Thoracic aorta (tissue), 2 donors: ENCODE data around the gene GALR1. TPM values are rescaled to one million over a fixed set of nuclear protein-coding genes. Genes with fewer than 3 reads are reported as not detected.

Experiments
- ATAC-seq: fragments of 150-250 bp; one replicate; pipeline ENCODE4 v1.8.0; 2017; ENCODE audit warnings: low read depth; ENCODE audit not compliant: insufficient number of reproducible peaks, low FRiP score
- DNase-seq: peaks from one replicate; pipeline ENCODE4 v3.0.0-alpha.2; 2020; ENCODE audit warnings: low spot score
- H3K27ac ChIP-seq, 2 donors: fragments of 200-600 bp; sonication (generic); 1 replicate in 1 of 2; 2 replicates in 1 of 2; pipeline ENCODE4 v1.5.1; 2016; ENCODE audit warnings: mild to moderate bottlenecking in 2 of 2, moderate library complexity in 2 of 2
- H3K27me3 ChIP-seq: fragments of 200-600 bp; sonication (generic); replicated peaks from 2 replicates; pipeline ENCODE4 v1.6.0; 2016; ENCODE audit warnings: mild to moderate bottlenecking; ENCODE audit not compliant: insufficient read depth
- H3K36me3 ChIP-seq: fragments of 200-600 bp; sonication (generic); one replicate; pipeline ENCODE4 v1.5.1; 2016
- H3K4me1 ChIP-seq, 2 donors: fragments of 200-600 bp; sonication (generic); 1 replicate in 1 of 2; 2 replicates in 1 of 2; pipeline versions ENCODE4 v1.5.1 to v1.6.0; 2016; ENCODE audit warnings: low read depth in 2 of 2, mild to moderate bottlenecking in 1 of 2; ENCODE audit not compliant: control insufficient read depth in 1 of 2
- H3K4me3 ChIP-seq: fragments of 200-600 bp; sonication (generic); 2 replicates; pipeline ENCODE4 v1.5.1; 2016; ENCODE audit warnings: mild to moderate bottlenecking
- H3K9me3 ChIP-seq: fragments of 200-600 bp; sonication (generic); 2 replicates; pipeline ENCODE4 v1.5.1; 2016
- CTCF ChIP-seq: fragments of 200-600 bp; sonication (generic); IDR thresholded peaks from one replicate; pipeline ENCODE4 v1.5.1; 2019; ENCODE audit warnings: antibody characterized with exemption
- total RNA-seq, 2 donors: library from RNA; depleted of rRNA; stranded (reverse); fragments of >200 nt; gene quantifications; one replicate each; pipeline versions ENCODE4 v1.1.0 to v1.2.3, GENCODE V29; 2016

The GALR1 gene
- total RNA-seq, 2 donors from 2014 or later, result under 0.01 to 0.28 TPM

- Histone ChIP-seq H3K27me3 (no peaks in the 10 kb centered on the region), H3K4me3 (peak overlapping the region; percentile 71), H3K36me3 (no peaks in the 10 kb centered on the region), H3K4me1 (peaks cover 4 to 14% of the 10 kb centered on the region in 2 donors), H3K27ac (no peak overlapping the region), H3K9me3 (no peaks in the 10 kb centered on the region)
- DNase-seq (no peak), ATAC-seq (no peak)
- TF ChIP-seq CTCF, result no peak
These were observed 627 bp upstream of the GALR1 start for GRCh38 chr18:77248873-77249568.

GRCh38 chr18:77250501-77250925 is 865 bp downstream of the GALR1 start:
- Histone ChIP-seq H3K9me3 (no peaks in the 10 kb centered on the region), H3K27ac (no peak overlapping the region), H3K27me3 (no peaks in the 10 kb centered on the region), H3K36me3 (no peaks in the 10 kb centered on the region), H3K4me1 (peaks cover 4 to 14% of the 10 kb centered on the region in 2 donors), H3K4me3 (peak overlapping the region; percentile 71)
- DNase-seq, result no peak
- no peak for ATAC-seq
- TF ChIP-seq CTCF, result no peak

GRCh38 chr18:77250926-77251729 is 1.5 kb downstream of the GALR1 start:
- no peaks in the 10 kb centered on the region for H3K36me3 ChIP-seq
- H3K9me3 ChIP-seq, result no peaks in the 10 kb centered on the region
- H3K4me3 ChIP-seq, result no peak overlapping the region
- peaks cover 4 to 14% of the 10 kb centered on the region in 2 donors for H3K4me1 ChIP-seq
- no peak for TF ChIP-seq CTCF
- DNase-seq (no peak), ATAC-seq (no peak)
- H3K27me3 ChIP-seq, result no peaks in the 10 kb centered on the region
- no peak overlapping the region for H3K27ac ChIP-seq

GRCh38 chr18:77251730-77252050 is 2.0 kb downstream of the GALR1 start:
- H3K4me3 ChIP-seq, result no peak overlapping the region
- no peaks in the 10 kb centered on the region for H3K36me3 ChIP-seq
- ATAC-seq (no peak), DNase-seq (no peak)
- H3K27ac ChIP-seq, result no peak overlapping the region
- H3K4me1 ChIP-seq, result peaks cover 4 to 14% of the 10 kb centered on the region in 2 donors
- no peak for TF ChIP-seq CTCF
- no peaks in the 10 kb centered on the region for H3K9me3 ChIP-seq
- no peaks in the 10 kb centered on the region for H3K27me3 ChIP-seq

GRCh38 chr18:77254711-77255405 is 5.2 kb downstream of the GALR1 start:
- H3K36me3 ChIP-seq, result no peaks in the 10 kb centered on the region
- no peak for DNase-seq
- no peak for ATAC-seq
- H3K9me3 ChIP-seq, result no peaks in the 10 kb centered on the region
- H3K27me3 ChIP-seq, result no peaks in the 10 kb centered on the region
- H3K4me1 ChIP-seq, result peaks cover 1 to 3% of the 10 kb centered on the region in 2 donors
- H3K4me3 ChIP-seq, result no peak overlapping the region
- no peak overlapping the region for H3K27ac ChIP-seq
- no peak for TF ChIP-seq CTCF
